ENCODE results near the gene PRAME.

PRAME gene

GRCh38 chr22:22553735-22554586 lies 5.1 kb downstream of the PRAME start:
- no peak for TF ChIP-seq POU2F2 (IDR thresholded peaks at IDR 0.05; ENCODE audit: low read depth, low read length)
- TF ChIP-seq PAX5 (IDR thresholded peaks at IDR 0.05; ENCODE audit: insufficient read depth, low read length, severe bottlenecking), result no peak
- no peak for TF ChIP-seq POLR2AphosphoS5 (IDR thresholded peaks at IDR 0.05; ENCODE audit: low read depth, low read length)
- TF ChIP-seq POLR2A (IDR thresholded peaks at IDR 0.05; ENCODE audit: low read depth, low read length), result no peak
- no peak for TF ChIP-seq SPI1 (IDR thresholded peaks at IDR 0.05; ENCODE audit: low read depth, low read length)
- TF ChIP-seq TAF1 (IDR thresholded peaks at IDR 0.05; ENCODE audit: low read depth, low read length), result no peak
- FAIRE-seq (no peak), DNase-seq (ENCODE audit: insufficient read length, low spot score) (no peak)

GRCh38 chr22:22553141-22553540 lies 5.9 kb downstream of the PRAME start:
- FAIRE-seq (no peak), DNase-seq (ENCODE audit: insufficient read length, low spot score) (no peak)
- no peak for TF ChIP-seq SPI1 (IDR thresholded peaks at IDR 0.05; ENCODE audit: low read depth, low read length)
- no peak for TF ChIP-seq POLR2AphosphoS5 (IDR thresholded peaks at IDR 0.05; ENCODE audit: low read depth, low read length)
- TF ChIP-seq POU2F2 (IDR thresholded peaks at IDR 0.05; ENCODE audit: low read depth, low read length), result no peak
- no peak for TF ChIP-seq TAF1 (IDR thresholded peaks at IDR 0.05; ENCODE audit: low read depth, low read length)
- no peak for TF ChIP-seq POLR2A (IDR thresholded peaks at IDR 0.05; ENCODE audit: low read depth, low read length)
- TF ChIP-seq PAX5 (IDR thresholded peaks at IDR 0.05; ENCODE audit: insufficient read depth, low read length, severe bottlenecking), result no peak

GRCh38 chr22:22552630-22553029 lies 6.4 kb downstream of the PRAME start:
- DNase-seq (ENCODE audit: insufficient read length, low spot score), result no peak
- TF ChIP-seq TAF1 (IDR thresholded peaks at IDR 0.05; ENCODE audit: low read depth, low read length), result no peak
- TF ChIP-seq PAX5 (IDR thresholded peaks at IDR 0.05; ENCODE audit: insufficient read depth, low read length, severe bottlenecking), result no peak
- TF ChIP-seq POLR2A (IDR thresholded peaks at IDR 0.05; ENCODE audit: low read depth, low read length), result no peak
- no peak for TF ChIP-seq POU2F2 (IDR thresholded peaks at IDR 0.05; ENCODE audit: low read depth, low read length)
- TF ChIP-seq POLR2AphosphoS5 (IDR thresholded peaks at IDR 0.05; ENCODE audit: low read depth, low read length), result no peak
- TF ChIP-seq SPI1 (IDR thresholded peaks at IDR 0.05; ENCODE audit: low read depth, low read length), result no peak
- FAIRE-seq, result no peak

- TF ChIP-seq POU2F2 (IDR thresholded peaks at IDR 0.05; ENCODE audit: low read depth, low read length) (no peak), POLR2A (IDR thresholded peaks at IDR 0.05; ENCODE audit: low read depth, low read length) (no peak), SPI1 (IDR thresholded peaks at IDR 0.05; ENCODE audit: low read depth, low read length) (no peak), POLR2AphosphoS5 (IDR thresholded peaks at IDR 0.05; ENCODE audit: low read depth, low read length) (no peak), TAF1 (IDR thresholded peaks at IDR 0.05; ENCODE audit: low read depth, low read length) (no peak)
- DNase-seq (ENCODE audit: insufficient read length, low spot score), result no peak
- no peak for FAIRE-seq
Measured at GRCh38 chr22:22550789-22551434, 8.2 kb downstream of the PRAME start.

- TF ChIP-seq PAX5 (IDR thresholded peaks at IDR 0.05; ENCODE audit: insufficient read depth, low read length, severe bottlenecking) (no peak), SPI1 (IDR thresholded peaks at IDR 0.05; ENCODE audit: low read depth, low read length) (no peak), POLR2A (IDR thresholded peaks at IDR 0.05; ENCODE audit: low read depth, low read length) (no peak), POU2F2 (IDR thresholded peaks at IDR 0.05; ENCODE audit: low read depth, low read length) (no peak), POLR2AphosphoS5 (IDR thresholded peaks at IDR 0.05; ENCODE audit: low read depth, low read length) (no peak), TAF1 (IDR thresholded peaks at IDR 0.05; ENCODE audit: low read depth, low read length) (no peak)
- FAIRE-seq, result no peak
- no peak for DNase-seq (ENCODE audit: insufficient read length, low spot score)
Measured at GRCh38 chr22:22548910-22549309, 10.2 kb downstream of the PRAME start.

- FAIRE-seq (no peak), DNase-seq (ENCODE audit: insufficient read length, low spot score) (no peak)
- no peak for TF ChIP-seq POLR2AphosphoS5 (IDR thresholded peaks at IDR 0.05; ENCODE audit: low read depth, low read length)
- no peak for TF ChIP-seq PAX5 (IDR thresholded peaks at IDR 0.05; ENCODE audit: insufficient read depth, low read length, severe bottlenecking)
- TF ChIP-seq TAF1 (IDR thresholded peaks at IDR 0.05; ENCODE audit: low read depth, low read length), result no peak
- TF ChIP-seq POLR2A (IDR thresholded peaks at IDR 0.05; ENCODE audit: low read depth, low read length), result no peak
- TF ChIP-seq POU2F2 (IDR thresholded peaks at IDR 0.05; ENCODE audit: low read depth, low read length), result no peak
- no peak for TF ChIP-seq SPI1 (IDR thresholded peaks at IDR 0.05; ENCODE audit: low read depth, low read length)
Measured at GRCh38 chr22:22548317-22548716, 10.7 kb downstream of the PRAME start.

- no peak for FAIRE-seq
- TF ChIP-seq POU2F2 (IDR thresholded peaks at IDR 0.05; ENCODE audit: low read depth, low read length) (no peak), POLR2A (IDR thresholded peaks at IDR 0.05; ENCODE audit: low read depth, low read length) (no peak), TAF1 (IDR thresholded peaks at IDR 0.05; ENCODE audit: low read depth, low read length) (no peak), PAX5 (IDR thresholded peaks at IDR 0.05; ENCODE audit: insufficient read depth, low read length, severe bottlenecking) (no peak), POLR2AphosphoS5 (IDR thresholded peaks at IDR 0.05; ENCODE audit: low read depth, low read length) (no peak), SPI1 (IDR thresholded peaks at IDR 0.05; ENCODE audit: low read depth, low read length) (no peak)
- DNase-seq (ENCODE audit: insufficient read length, low spot score), result no peak
Measured at GRCh38 chr22:22547692-22548300, 11.3 kb downstream of the PRAME start.

- FAIRE-seq, result no peak
- no peak for TF ChIP-seq PAX5 (IDR thresholded peaks at IDR 0.05; ENCODE audit: insufficient read depth, low read length, severe bottlenecking)
- TF ChIP-seq POU2F2 (IDR thresholded peaks at IDR 0.05; ENCODE audit: low read depth, low read length), result no peak
- no peak for TF ChIP-seq POLR2AphosphoS5 (IDR thresholded peaks at IDR 0.05; ENCODE audit: low read depth, low read length)
- no peak for TF ChIP-seq TAF1 (IDR thresholded peaks at IDR 0.05; ENCODE audit: low read depth, low read length)
- no peak for TF ChIP-seq POLR2A (IDR thresholded peaks at IDR 0.05; ENCODE audit: low read depth, low read length)
- TF ChIP-seq SPI1 (IDR thresholded peaks at IDR 0.05; ENCODE audit: low read depth, low read length), result no peak
Measured at GRCh38 chr22:22547226-22547625, 11.8 kb downstream of the PRAME start.

GRCh38 chr22:22546490-22546889 lies 12.6 kb downstream of the PRAME start:
- DNase-seq (ENCODE audit: insufficient read length, low spot score), result no peak
- FAIRE-seq, result no peak
- TF ChIP-seq TAF1 (IDR thresholded peaks at IDR 0.05; ENCODE audit: low read depth, low read length), result no peak
- TF ChIP-seq POLR2A (IDR thresholded peaks at IDR 0.05; ENCODE audit: low read depth, low read length), result no peak
- TF ChIP-seq POLR2AphosphoS5 (IDR thresholded peaks at IDR 0.05; ENCODE audit: low read depth, low read length), result no peak
- TF ChIP-seq SPI1 (IDR thresholded peaks at IDR 0.05; ENCODE audit: low read depth, low read length), result no peak
- TF ChIP-seq POU2F2 (IDR thresholded peaks at IDR 0.05; ENCODE audit: low read depth, low read length), result no peak
- no peak for TF ChIP-seq PAX5 (IDR thresholded peaks at IDR 0.05; ENCODE audit: insufficient read depth, low read length, severe bottlenecking)

More at GRCh38 chr22:22547226-22547625, 11.8 kb downstream of the PRAME start:
- DNase-seq (ENCODE audit: insufficient read length, low spot score), result no peak
